OCI-LY3 (cell line): ENCODE measurements around the gene SH2D3A.

ENCODE experiments used
- H2AFZ ChIP-seq: fragments of 200-600, 300-600 bp; shearing (Covaris generic); 2 replicates; pipeline ENCODE4 v1.6.0; 2014; ENCODE audit warnings: antibody characterized with exemption, low read depth, low read length
- H3K27ac ChIP-seq: fragments of 200-600, 300-600 bp; sonication (generic); 2 replicates; pipeline ENCODE4 v1.5.1; 2014; ENCODE audit warnings: mild to moderate bottlenecking, low read length, moderate library complexity, mixed read lengths
- H3K27me3 ChIP-seq: fragments of 200-600, 300-600 bp; sonication (generic); 2 replicates; pipeline ENCODE4 v1.6.1; 2014; ENCODE audit warnings: low read depth, low read length, mixed read lengths
- H3K36me3 ChIP-seq: fragments of 200-600, 300-600 bp; sonication (generic); replicated peaks from 2 replicates; pipeline ENCODE3; 2014; ENCODE audit warnings: low read depth, low read length, mixed read lengths
- H3K4me1 ChIP-seq: fragments of 300-600, 200-600 bp; sonication (generic); 2 replicates; pipeline ENCODE4 v1.6.1; 2014; ENCODE audit warnings: low read length, mixed read lengths
- H3K4me2 ChIP-seq: fragments of 200-600, 300-600 bp; sonication (generic); 2 replicates; pipeline ENCODE4 v1.6.1; 2014; ENCODE audit warnings: low read length, mixed read lengths
- H3K4me3 ChIP-seq: fragments of 300-600, 200-600 bp; sonication (generic); 2 replicates; pipeline ENCODE4 v1.5.1; 2014; ENCODE audit warnings: antibody characterized with exemption, mild to moderate bottlenecking, low read length, moderate library complexity
- H3K79me2 ChIP-seq: fragments of 300-600, 200-600 bp; shearing (Covaris generic); 2 replicates; pipeline ENCODE4 v1.6.1; 2014; ENCODE audit warnings: mild to moderate bottlenecking, low read length, mixed read lengths
- H3K9ac ChIP-seq: fragments of 300-600, 200-600 bp; shearing (Covaris generic); 2 replicates; pipeline ENCODE4 v1.6.0; 2014; ENCODE audit warnings: mild to moderate bottlenecking, low read length, moderate library complexity
- H3K9me3 ChIP-seq: fragments of 200-600, 300-600 bp; shearing (Covaris generic); 2 replicates; pipeline ENCODE4 v1.6.1; 2014; ENCODE audit warnings: low read length, mixed read lengths; ENCODE audit not compliant: insufficient read depth
- H4K20me1 ChIP-seq: fragments of 200-600, 300-600 bp; sonication (generic); 2 replicates; pipeline ENCODE4 v1.6.1; 2016; ENCODE audit warnings: low read length, mixed read lengths; ENCODE audit not compliant: insufficient read depth
- EZH2phosphoT487 ChIP-seq: fragments of 200-600 bp; shearing (Covaris generic); IDR thresholded peaks from 2 replicates; pipeline ENCODE4 v1.6.1; 2018; ENCODE audit warnings: antibody characterized with exemption, mixed run types, low read depth
- TF ChIP-seq, protein P1 (sequence below): fragments of 200-600, 300-600 bp; sonication (generic); IDR thresholded peaks from 2 replicates; pipeline ENCODE4 v1.5.1; 2014; ENCODE audit warnings: antibody characterized with exemption, low read length, low read depth

SH2D3A gene

DNA sequence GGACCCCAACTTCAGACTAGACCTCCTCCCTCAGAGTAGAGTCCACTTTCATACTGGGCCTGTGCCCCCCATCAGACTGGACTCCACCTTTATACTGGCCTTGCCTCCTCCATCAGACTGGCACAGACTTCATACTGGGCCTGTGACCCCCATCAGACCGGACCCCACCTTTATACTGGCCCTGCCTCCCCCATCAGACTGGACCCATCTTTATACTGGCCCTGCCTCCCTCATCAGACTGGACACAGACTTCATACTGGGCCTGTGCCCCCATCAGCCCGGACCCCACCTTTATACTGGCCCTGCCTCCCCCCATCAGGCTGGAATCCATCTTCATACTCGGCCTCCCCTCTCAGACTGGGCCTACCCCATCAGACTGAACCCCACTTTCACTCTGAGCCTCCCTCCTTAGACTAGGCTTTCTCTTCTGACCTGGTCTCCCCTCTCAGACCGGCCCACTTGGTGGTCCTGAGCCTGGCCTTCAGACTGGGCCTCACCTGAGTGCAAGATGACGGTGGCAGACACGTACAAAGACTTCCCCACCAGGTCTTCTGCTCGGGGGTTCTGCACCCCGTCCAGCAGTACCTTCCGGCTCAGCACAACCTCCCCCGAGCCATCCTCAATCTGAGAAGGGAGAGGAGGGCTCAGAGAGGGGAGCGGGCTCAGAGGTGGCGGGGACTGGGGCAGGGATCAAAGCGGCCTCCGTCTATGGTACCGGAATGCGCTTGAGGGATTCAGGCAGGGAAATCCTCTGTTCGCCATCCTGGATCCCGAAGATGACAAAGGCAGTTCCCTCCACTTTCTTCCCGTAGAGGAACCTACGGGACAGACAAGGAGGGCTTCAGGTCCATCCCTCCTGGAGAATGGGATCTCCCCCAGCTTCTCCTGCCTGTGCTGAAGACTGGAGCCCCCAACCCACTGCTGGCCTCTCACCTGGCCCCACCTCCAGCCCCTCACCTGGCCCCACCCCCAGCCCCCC, 54.3 kb downstream of the SH2D3A start:
- Histone ChIP-seq H3K27ac (no peak overlapping the region), H3K4me3 (no peak overlapping the region), H3K9ac (no peak overlapping the region), H3K79me2 (no peaks in the 10 kb centered on the region), H3K9me3 (no peaks in the 10 kb centered on the region), H3K36me3 (no peaks in the 10 kb centered on the region), H3K27me3 (peaks cover 24% of the 10 kb centered on the region), H3K4me2 (no peak overlapping the region), H2AFZ (no peak overlapping the region), H4K20me1 (no peaks in the 10 kb centered on the region), H3K4me1 (no peaks in the 10 kb centered on the region)
- TF ChIP-seq, protein P1, sequence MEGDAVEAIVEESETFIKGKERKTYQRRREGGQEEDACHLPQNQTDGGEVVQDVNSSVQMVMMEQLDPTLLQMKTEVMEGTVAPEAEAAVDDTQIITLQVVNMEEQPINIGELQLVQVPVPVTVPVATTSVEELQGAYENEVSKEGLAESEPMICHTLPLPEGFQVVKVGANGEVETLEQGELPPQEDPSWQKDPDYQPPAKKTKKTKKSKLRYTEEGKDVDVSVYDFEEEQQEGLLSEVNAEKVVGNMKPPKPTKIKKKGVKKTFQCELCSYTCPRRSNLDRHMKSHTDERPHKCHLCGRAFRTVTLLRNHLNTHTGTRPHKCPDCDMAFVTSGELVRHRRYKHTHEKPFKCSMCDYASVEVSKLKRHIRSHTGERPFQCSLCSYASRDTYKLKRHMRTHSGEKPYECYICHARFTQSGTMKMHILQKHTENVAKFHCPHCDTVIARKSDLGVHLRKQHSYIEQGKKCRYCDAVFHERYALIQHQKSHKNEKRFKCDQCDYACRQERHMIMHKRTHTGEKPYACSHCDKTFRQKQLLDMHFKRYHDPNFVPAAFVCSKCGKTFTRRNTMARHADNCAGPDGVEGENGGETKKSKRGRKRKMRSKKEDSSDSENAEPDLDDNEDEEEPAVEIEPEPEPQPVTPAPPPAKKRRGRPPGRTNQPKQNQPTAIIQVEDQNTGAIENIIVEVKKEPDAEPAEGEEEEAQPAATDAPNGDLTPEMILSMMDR, result no peak
- no peak for TF ChIP-seq EZH2phosphoT487

GRCh38 chr19:6712231-6712630, 55.0 kb downstream of the SH2D3A start:
- Histone ChIP-seq H3K27ac (no peak overlapping the region), H3K79me2 (no peaks in the 10 kb centered on the region), H2AFZ (no peak overlapping the region), H3K4me2 (no peak overlapping the region), H3K9ac (no peak overlapping the region), H3K9me3 (no peaks in the 10 kb centered on the region), H3K4me1 (no peaks in the 10 kb centered on the region), H4K20me1 (no peaks in the 10 kb centered on the region), H3K36me3 (no peaks in the 10 kb centered on the region), H3K27me3 (peaks cover 21% of the 10 kb centered on the region), H3K4me3 (no peak overlapping the region)
- TF ChIP-seq, protein P1, result no peak

DNA sequence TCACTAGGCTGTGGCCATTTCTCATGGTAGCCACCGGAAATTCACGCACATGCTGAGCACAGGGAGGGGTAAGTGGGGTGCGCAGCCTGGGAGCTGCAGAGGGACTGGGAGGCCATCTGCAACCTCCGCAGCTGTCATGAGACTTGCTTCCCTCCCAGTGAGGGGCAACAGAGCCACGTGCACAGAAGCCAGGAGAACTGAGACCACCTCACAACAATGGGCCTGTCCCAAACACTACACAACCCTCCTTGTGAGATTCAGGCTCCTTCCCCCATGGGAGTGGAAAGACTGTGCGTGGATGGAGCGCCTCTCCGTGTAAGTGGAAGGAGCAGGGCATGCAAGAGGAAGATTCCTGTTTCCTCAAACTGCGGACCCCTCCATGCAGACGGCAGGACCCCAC, 55.6 kb downstream of the SH2D3A start:
- no peaks in the 10 kb centered on the region for H4K20me1 ChIP-seq
- H3K4me1 ChIP-seq, result no peaks in the 10 kb centered on the region
- no peak overlapping the region for H3K27ac ChIP-seq
- H3K4me3 ChIP-seq, result no peak overlapping the region
- TF ChIP-seq EZH2phosphoT487, result no peak
- TF ChIP-seq, protein P1, result no peak
- H3K27me3 ChIP-seq, result peaks cover 20% of the 10 kb centered on the region
- no peak overlapping the region for H3K9ac ChIP-seq
- no peaks in the 10 kb centered on the region for H3K79me2 ChIP-seq
- H3K9me3 ChIP-seq, result no peaks in the 10 kb centered on the region
- no peak overlapping the region for H2AFZ ChIP-seq
- H3K4me2 ChIP-seq, result no peak overlapping the region
- no peaks in the 10 kb centered on the region for H3K36me3 ChIP-seq

DNA sequence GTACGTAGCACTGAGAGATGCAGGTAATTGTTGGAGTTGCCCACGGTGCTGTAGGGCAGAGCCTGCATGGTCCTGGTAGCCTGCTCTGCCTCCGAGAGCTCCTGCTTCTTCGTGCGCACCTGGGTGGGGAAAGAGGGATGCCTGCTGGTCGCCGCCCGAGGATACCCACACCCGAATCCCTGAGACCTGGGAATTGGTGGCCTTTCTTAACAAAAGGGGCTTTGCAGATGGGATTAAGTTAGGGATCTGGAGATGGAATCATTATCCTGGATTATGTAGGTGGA, 56.2 kb downstream of the SH2D3A start:
- H3K4me1 ChIP-seq, result no peaks in the 10 kb centered on the region
- no peak overlapping the region for H3K4me3 ChIP-seq
- H4K20me1 ChIP-seq, result no peaks in the 10 kb centered on the region
- no peak overlapping the region for H3K4me2 ChIP-seq
- H3K36me3 ChIP-seq, result no peaks in the 10 kb centered on the region
- no peaks in the 10 kb centered on the region for H3K9me3 ChIP-seq
- no peak overlapping the region for H3K9ac ChIP-seq
- TF ChIP-seq, protein P1, result no peak
- no peak for TF ChIP-seq EZH2phosphoT487
- H2AFZ ChIP-seq, result no peak overlapping the region
- peaks cover 20% of the 10 kb centered on the region for H3K27me3 ChIP-seq
- no peak overlapping the region for H3K27ac ChIP-seq
- H3K79me2 ChIP-seq, result no peaks in the 10 kb centered on the region
